IMR-90 (cell line): ENCODE data around the gene FFAR2. TPM values are rescaled to one million over a fixed set of nuclear protein-coding genes. Genes with fewer than 3 reads are reported as not detected.

ENCODE experiments used
- ATAC-seq: fragments of 200-7000 bp; cut with Tn5 transposase; 2 replicates; pipeline ENCODE4 v1.9.1; 2020; ENCODE audit warnings: low read depth, mild to moderate bottlenecking, moderate library complexity
- BruUV-seq: library from RNA; stranded (reverse); fragments of 400-500 nt; replicated peaks from 2 replicates; lab custom pipeline; 2021; lab: Mats Ljungman, UMichigan
- CTCF ChIA-PET: fragments of 300-600 bp; formaldehyde crosslinking; extraction: SDS; loops from one replicate; lab custom pipeline; 2021; ENCODE audit warnings: antibody characterized with exemption; lab: Yijun Ruan, JAX
- POLR2A ChIA-PET: fragments of 300-600 bp; sonication (Branson Sonifier 250); formaldehyde crosslinking; loops from one replicate; lab custom pipeline; 2022; ENCODE audit warnings: antibody characterized with exemption; ENCODE audit not compliant: unreplicated experiment; lab: Charles Lee
- DNase-seq: peaks from one replicate; pipeline ENCODE4 v3.0.0; 2013
- H2AFZ ChIP-seq: replicated peaks from 2 replicates; pipeline ENCODE3; 2013; ENCODE audit warnings: low read length, mild to moderate bottlenecking; ENCODE audit not compliant: poor library complexity
- H2AK5ac ChIP-seq: 2 replicates; pipeline ENCODE4 v1.6.1; 2013; ENCODE audit warnings: low read depth, low read length, inconsistent platforms
- H2AK9ac ChIP-seq: replicated peaks from 2 replicates; pipeline ENCODE3; 2013; ENCODE audit warnings: mild to moderate bottlenecking, low read depth, low read length, moderate library complexity; ENCODE audit not compliant: poor library complexity
- H2BK120ac ChIP-seq: 2 replicates; pipeline ENCODE4 v1.6.1; 2013; ENCODE audit warnings: low read depth, low read length, inconsistent platforms
- H2BK15ac ChIP-seq: 3 replicates; pipeline ENCODE4 v1.6.1; 2013; ENCODE audit warnings: low read depth, low read length, inconsistent platforms
- H2BK20ac ChIP-seq: 2 replicates; pipeline ENCODE4 v1.6.1; 2013; ENCODE audit warnings: low read depth, mild to moderate bottlenecking, inconsistent platforms, low read length, moderate library complexity
- H2BK5ac ChIP-seq: 2 replicates; pipeline ENCODE4 v1.6.1; 2013; ENCODE audit warnings: mild to moderate bottlenecking, low read depth, low read length, inconsistent platforms; ENCODE audit not compliant: poor library complexity, severe bottlenecking
- H3K14ac ChIP-seq: replicated peaks from 2 replicates; pipeline ENCODE4 v1.6.1; 2013; ENCODE audit warnings: low read depth, low read length, inconsistent platforms
- H3K18ac ChIP-seq: 2 replicates; pipeline ENCODE4 v1.6.1; 2013; ENCODE audit warnings: low read depth, low read length, control low read depth
- H3K23ac ChIP-seq: 2 replicates; pipeline ENCODE4 v1.6.1; 2013; ENCODE audit warnings: low read depth, low read length, inconsistent platforms
- H3K27ac ChIP-seq: 2 replicates; pipeline ENCODE4 v1.5.1; 2013; ENCODE audit warnings: mild to moderate bottlenecking, control low read depth, low read length; ENCODE audit not compliant: insufficient read depth
- H3K27me3 ChIP-seq: 2 replicates; pipeline ENCODE4 v1.6.1; 2013; ENCODE audit warnings: low read length; ENCODE audit not compliant: control insufficient read depth, insufficient read depth
- H3K36me3 ChIP-seq: 2 replicates; pipeline ENCODE4 v1.6.1; 2013; ENCODE audit warnings: low read length, mixed read lengths; ENCODE audit not compliant: control insufficient read depth, insufficient read depth
- H3K4ac ChIP-seq: 2 replicates; pipeline ENCODE4 v1.6.1; 2013; ENCODE audit warnings: low read depth, low read length, inconsistent platforms
- H3K4me1 ChIP-seq: 2 replicates; pipeline ENCODE4 v1.6.1; 2013; ENCODE audit warnings: low read length, mixed read lengths; ENCODE audit not compliant: control insufficient read depth, insufficient read depth
- H3K4me2 ChIP-seq: 2 replicates; pipeline ENCODE4 v1.6.1; 2013; ENCODE audit warnings: low read depth, mild to moderate bottlenecking, control low read depth, low read length, moderate library complexity
- H3K4me3 ChIP-seq: 2 replicates; pipeline ENCODE4 v1.5.1; 2013; ENCODE audit warnings: low read depth, mild to moderate bottlenecking, control low read depth, low read length, moderate library complexity; ENCODE audit not compliant: insufficient read depth
- H3K56ac ChIP-seq: 2 replicates; pipeline ENCODE4 v1.6.1; 2013; ENCODE audit warnings: low read length, inconsistent platforms; ENCODE audit not compliant: insufficient read depth; ENCODE audit errors: extremely low read depth
- H3K79me1 ChIP-seq, 2 experiments: 2 replicates each; pipeline ENCODE4 v1.6.1; 2013; ENCODE audit warnings: low read length in 2 of 2, inconsistent platforms in 1 of 2, low read depth in 1 of 2
- H3K9ac ChIP-seq: 2 replicates; pipeline ENCODE4 v1.6.1; 2013; ENCODE audit warnings: low read depth, low read length, control low read depth
- H3K9me1 ChIP-seq: 2 replicates; pipeline ENCODE4 v1.6.1; 2013; ENCODE audit warnings: low read length, inconsistent platforms; ENCODE audit not compliant: insufficient read depth
- H3K9me3 ChIP-seq: 2 replicates; pipeline ENCODE4 v1.6.1; 2013; ENCODE audit warnings: low read length; ENCODE audit not compliant: control insufficient read depth, insufficient read depth
- H4K20me1 ChIP-seq: 2 replicates; pipeline ENCODE4 v1.6.1; 2013; ENCODE audit warnings: low read length, inconsistent platforms; ENCODE audit not compliant: insufficient read depth
- H4K5ac ChIP-seq: 2 replicates; pipeline ENCODE4 v1.6.1; 2013; ENCODE audit warnings: mild to moderate bottlenecking, low read depth, low read length, control low read depth
- H4K8ac ChIP-seq, 2 experiments: 2 replicates each; pipeline ENCODE4 v1.6.1; 2013; ENCODE audit warnings: low read depth in 2 of 2, low read length in 2 of 2, control low read depth in 1 of 2, inconsistent platforms in 1 of 2
- H4K91ac ChIP-seq: 2 replicates; pipeline ENCODE4 v1.6.1; 2013; ENCODE audit warnings: low read depth, low read length, inconsistent platforms; ENCODE audit not compliant: insufficient read depth
- BHLHE40 ChIP-seq: fragments of 150-350 bp; IDR thresholded peaks from 2 replicates; pipeline ENCODE4 v1.6.1; 2016; ENCODE audit warnings: mild to moderate bottlenecking, low read depth, low read length
- CEBPB ChIP-seq: IDR thresholded peaks from 2 replicates; pipeline ENCODE4 v1.6.1; 2012; ENCODE audit warnings: low read depth, low read length, improper control_type of control experiment
- CHD1 ChIP-seq: IDR thresholded peaks from 2 replicates; pipeline ENCODE4 v1.6.1; 2012; ENCODE audit warnings: low read depth, low read length, improper control_type of control experiment
- CTCF ChIP-seq: conservative IDR thresholded peaks from 2 replicates; pipeline ENCODE4 v1.5.1; 2012; ENCODE audit warnings: mild to moderate bottlenecking, low read depth, low read length, improper control_type of control experiment
- ELK1 ChIP-seq: fragments of 150-350 bp; IDR thresholded peaks from 2 replicates; pipeline ENCODE4 v1.6.1; 2016; ENCODE audit warnings: low read depth, mild to moderate bottlenecking, low read length, moderate library complexity, borderline replicate concordance
- FOS ChIP-seq: fragments of 150-350 bp; IDR thresholded peaks from 2 replicates; pipeline ENCODE4 v1.6.1; 2016; ENCODE audit warnings: low read depth, low read length
- MAFK ChIP-seq: IDR thresholded peaks from 2 replicates; pipeline ENCODE4 v1.6.1; 2012; ENCODE audit warnings: low read depth, low read length, improper control_type of control experiment
- MAZ ChIP-seq: IDR thresholded peaks from 2 replicates; pipeline ENCODE4 v1.6.1; 2012; ENCODE audit warnings: low read depth, mild to moderate bottlenecking, low read length, improper control_type of control experiment, moderate library complexity, borderline replicate concordance
- MXI1 ChIP-seq: IDR thresholded peaks from 2 replicates; pipeline ENCODE4 v1.6.1; 2012; ENCODE audit warnings: low read depth, mild to moderate bottlenecking, low read length, moderate library complexity, borderline replicate concordance
- NFE2L2 ChIP-seq: fragments of 150-350 bp; IDR thresholded peaks from 2 replicates; pipeline ENCODE4 v1.6.1; 2016; ENCODE audit warnings: low read depth, mild to moderate bottlenecking, low read length
- POLR2A ChIP-seq: IDR thresholded peaks from 2 replicates; pipeline ENCODE4 v1.6.1; 2012; ENCODE audit warnings: mild to moderate bottlenecking, low read depth, low read length
- RAD21 ChIP-seq: IDR thresholded peaks from 2 replicates; pipeline ENCODE4 v1.6.1; 2012; ENCODE audit warnings: low read length, improper control_type of control experiment
- RCOR1 ChIP-seq: IDR thresholded peaks from 2 replicates; pipeline ENCODE4 v1.6.1; 2012; ENCODE audit warnings: mild to moderate bottlenecking, low read length, improper control_type of control experiment; ENCODE audit not compliant: insufficient replicate concordance
- RFX5 ChIP-seq: IDR thresholded peaks from 2 replicates; pipeline ENCODE4 v1.8.0; 2012; ENCODE audit warnings: low read depth, mild to moderate bottlenecking, low read length, moderate library complexity
- SMC3 ChIP-seq: fragments of 150-350 bp; IDR thresholded peaks from 2 replicates; pipeline ENCODE4 v1.6.1; 2016; ENCODE audit warnings: low read depth, mild to moderate bottlenecking, antibody characterized with exemption, low read length, moderate library complexity
- WGBS, 2 experiments: methylation state at CpG; one replicate each; pipeline versions ENCODE4 v1.1.5 to v1.1.7; 2013; ENCODE audit warnings: missing lambda C conversion rate in 2 of 2; ENCODE audit not compliant: insufficient read length in 1 of 2; ENCODE audit errors: extremely low coverage in 2 of 2; 5-methylcytosine and 5-hydroxymethylcytosine counted together
- dilution Hi-C: fragments of 300-500 bp; cut with HindIII; formaldehyde crosslinking; loops from one replicate; pipeline ENCODE4 v1.14.3; 2018; ENCODE audit warnings: low sequenced_read_pairs; ENCODE audit not compliant: unreplicated experiment
- in situ Hi-C: fragments of 300-500 bp; cut with MboI; formaldehyde crosslinking; loops from 3 replicates; pipeline ENCODE4 v1.14.3; 2019; ENCODE audit warnings: low sequenced_read_pairs, inconsistent platforms, mixed read lengths
- intact Hi-C: fragments of 100-400 bp; cut with micrococcal nuclease; formaldehyde crosslinking; loops from 2 replicates; pipeline ENCODE4 v1.10.0; 2022
- polyA plus RNA-seq, 3 experiments: library from polyadenylated mRNA; depleted of rRNA; stranded (reverse); fragments of >200 nt; gene quantifications; 2 replicates each; pipeline ENCODE4 v1.2.3, GENCODE V29; 2012; ENCODE audit warnings: low replicate concordance in 1 of 3
- total RNA-seq: library from RNA; depleted of rRNA; stranded (reverse); fragments of >200 nt; gene quantifications from 2 replicates; pipeline ENCODE4 v1.2.3, GENCODE V29; 2012

Gene FFAR2
- total and polyA plus RNA-seq, 2 of the 4 experiments (the other 2 are of a cell fraction) = not detected

DNA sequence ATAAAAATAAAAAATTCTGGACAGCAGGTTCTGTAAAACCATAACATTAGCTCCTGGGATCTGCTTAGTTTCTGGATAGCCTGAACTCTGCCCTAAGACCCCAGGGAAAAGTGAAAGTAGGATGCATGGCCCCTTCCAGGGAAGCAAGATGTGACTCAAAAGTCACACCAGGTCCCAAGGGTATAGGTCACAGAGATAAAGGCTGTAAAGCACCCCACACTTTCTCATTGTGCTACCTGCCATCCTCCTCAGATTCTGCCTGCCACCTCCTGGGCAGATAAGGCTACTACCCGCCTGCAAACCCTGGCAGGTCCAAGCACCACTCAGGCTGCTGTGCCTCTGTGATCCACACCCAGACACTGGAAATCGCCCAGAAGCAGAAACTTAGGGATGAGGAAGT is 20.6 kb downstream of the FFAR2 start:
- Histone ChIP-seq H3K4ac (no peak overlapping the region), H2BK120ac (no peak overlapping the region), H3K27me3 (peaks cover 3% of the 10 kb centered on the region), H3K23ac (no peak overlapping the region), H3K9ac (no peak overlapping the region), H3K27ac (no peak overlapping the region), H2BK15ac (no peak overlapping the region), H3K4me2 (no peak overlapping the region), H2AK5ac (no peak overlapping the region), H3K18ac (no peak overlapping the region), H3K36me3 (no peaks in the 10 kb centered on the region), H3K56ac (no peak overlapping the region), H3K14ac (no peak overlapping the region), H3K79me1 (no peaks in the 10 kb centered on the region), H4K91ac (no peak overlapping the region), H4K5ac (no peak overlapping the region), H3K9me1 (no peaks in the 10 kb centered on the region), H2AFZ (peak overlapping the region; percentile 56), H2AK9ac (no peak overlapping the region), H3K9me3 (no peaks in the 10 kb centered on the region), H2BK5ac (no peak overlapping the region), H4K20me1 (no peaks in the 10 kb centered on the region), H2BK20ac (no peak overlapping the region), H3K4me1 (no peaks in the 10 kb centered on the region), H3K4me3 (no peak overlapping the region), H4K8ac (no peak overlapping the region)
- peak; percentile 59; the same call in 1 of the 2 replicates for ATAC-seq
- in situ Hi-C loops (no loop called here), intact Hi-C loops (loop anchor here (10.0 kb wide), 1 partner anchor 114 kb away; the partner anchor contains the start of gene FFAR3), dilution Hi-C loops (no loop called here)
- ChIA-PET CTCF (interaction anchor here (0.8 to 1.2 kb wide), 2 partner anchors 36 to 120 kb away, joined by 3 read pairs; no protein-coding TSS in a partner anchor), POLR2A (no interaction called here)
- no peak for TF ChIP-seq NFE2L2
- no peak for TF ChIP-seq POLR2A
- TF ChIP-seq BHLHE40 = no peak
- peak; percentile 39 for TF ChIP-seq CTCF
- no peak for TF ChIP-seq CEBPB
- TF ChIP-seq FOS = no peak
- no peak for TF ChIP-seq MXI1
- TF ChIP-seq RCOR1 = no peak
- TF ChIP-seq ELK1 = no peak
- TF ChIP-seq MAZ = no peak
- peak; percentile 42; the same call in 1 of the 2 replicates for TF ChIP-seq RAD21
- no peak for TF ChIP-seq MAFK
- TF ChIP-seq RFX5 = no peak
- TF ChIP-seq CHD1 = no peak
- TF ChIP-seq SMC3 = peak; percentile 24; the same call in 1 of the 2 replicates
- WGBS, 2 experiments = no CpG with 5 or more reads among the region's 2 CpGs
- DNase-seq = no peak
- no TSS peak for BruUV-seq
